Stimulated activated naive B cell treated with anti-CD40 and anti-IgM and Interleukin-4, amounts not matched to agents 10 μg/mL and 1 μg/mL and 100 μg/mL, for 72 hours (primary cell): ENCODE results near the gene GARIN5B.
A peak's percentile ranks its signal among the peaks of the same experiment; 100 is the strongest.
"Not testable (repeated sequence)": the region's sequence is repeated elsewhere in the genome, so short reads cannot be mapped to it uniquely, and the experiment has no call there.

Source experiments
- ATAC-seq, 2 donors: fragments of 150-1000 bp; cut with Tn5 transposase; replicated peaks; 2 replicates each; pipeline ENCODE4 v1.10.0; 2021; ENCODE audit warnings: moderate library complexity in 1 of 2
- DNase-seq: peaks from one replicate; pipeline ENCODE4 v3.0.0; 2021
- H3K27ac Mint-ChIP-seq: one replicate; pipeline ENCODE4 v1.8.0; 2022; ENCODE audit warnings: mild to moderate bottlenecking, mixed read lengths
- H3K27me3 Mint-ChIP-seq, 2 donors: one replicate each; pipeline ENCODE4 v1.8.0; 2022; ENCODE audit warnings: mixed read lengths in 2 of 2
- H3K36me3 Mint-ChIP-seq, 2 donors: one replicate each; pipeline ENCODE4 v1.8.0; 2022; ENCODE audit warnings: mixed read lengths in 2 of 2, mild to moderate bottlenecking in 1 of 2
- H3K4me1 Mint-ChIP-seq, 2 donors: one replicate each; pipeline ENCODE4 v1.8.0; 2022; ENCODE audit warnings: mixed read lengths in 2 of 2, mild to moderate bottlenecking in 1 of 2
- H3K4me3 Mint-ChIP-seq, 2 donors: one replicate each; pipeline ENCODE4 v1.8.0; 2022; ENCODE audit warnings: mild to moderate bottlenecking in 2 of 2, mixed read lengths in 2 of 2, moderate library complexity in 1 of 2
- H3K9me3 Mint-ChIP-seq, 2 donors: one replicate each; pipeline ENCODE4 v1.8.0; 2022; ENCODE audit warnings: mixed read lengths in 2 of 2, mild to moderate bottlenecking in 1 of 2

GARIN5B gene

DNA sequence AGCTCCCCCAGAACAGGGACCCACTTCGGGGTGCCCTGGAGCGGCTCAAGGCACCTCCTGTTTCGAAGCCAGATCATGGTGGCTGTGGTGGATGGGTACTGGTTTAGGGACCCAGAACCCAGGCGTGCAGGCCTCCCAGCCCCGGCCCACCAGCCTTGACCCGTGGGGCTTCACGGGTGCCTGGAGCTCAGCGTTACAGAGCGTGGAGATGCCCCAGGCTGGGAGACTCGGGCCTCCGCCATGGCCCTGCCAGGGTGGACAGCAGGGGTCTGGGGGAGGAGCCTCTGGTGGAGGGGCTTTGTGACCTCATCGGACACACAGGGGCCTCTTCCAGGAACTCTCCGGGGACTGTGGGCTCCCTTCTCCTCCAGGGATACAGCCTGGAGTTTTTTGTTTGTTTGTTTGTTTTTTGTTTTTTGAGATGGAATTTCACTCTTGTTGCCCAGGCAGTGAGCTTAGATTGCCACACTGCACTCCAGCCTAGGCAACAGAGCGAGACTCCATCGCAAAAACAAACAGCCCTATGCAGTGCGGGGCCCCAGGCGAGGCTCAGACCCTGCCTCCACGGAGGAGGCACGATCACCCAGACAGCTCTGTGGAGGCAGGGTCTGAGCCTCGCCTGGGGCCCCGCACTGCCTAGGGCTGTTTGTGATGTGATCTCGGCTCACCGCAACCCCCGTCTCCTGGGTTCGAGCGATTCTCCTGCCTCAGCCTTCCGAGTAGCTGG is at the start of gene GARIN5B:
Gene GARIN5B (minus strand): TSS at position 271 of the 727 bp plus-strand sequence. CDS start 194 bp downstream, at position 77.
- peak within 1 kb of the TSS; percentile 25 for H3K27ac Mint-ChIP-seq
- H3K9me3 Mint-ChIP-seq: no peaks in the 10 kb centered on the region
- peaks cover 25 to 38% of the 10 kb centered on the region in 2 donors for H3K27me3 Mint-ChIP-seq
- no peak within 1 kb of the TSS for H3K4me3 Mint-ChIP-seq
- DNase-seq (no peak), ATAC-seq (no peak)
- H3K4me1 Mint-ChIP-seq: no peaks in the 10 kb centered on the region
- H3K36me3 Mint-ChIP-seq: no peaks in the 10 kb centered on the region

DNA sequence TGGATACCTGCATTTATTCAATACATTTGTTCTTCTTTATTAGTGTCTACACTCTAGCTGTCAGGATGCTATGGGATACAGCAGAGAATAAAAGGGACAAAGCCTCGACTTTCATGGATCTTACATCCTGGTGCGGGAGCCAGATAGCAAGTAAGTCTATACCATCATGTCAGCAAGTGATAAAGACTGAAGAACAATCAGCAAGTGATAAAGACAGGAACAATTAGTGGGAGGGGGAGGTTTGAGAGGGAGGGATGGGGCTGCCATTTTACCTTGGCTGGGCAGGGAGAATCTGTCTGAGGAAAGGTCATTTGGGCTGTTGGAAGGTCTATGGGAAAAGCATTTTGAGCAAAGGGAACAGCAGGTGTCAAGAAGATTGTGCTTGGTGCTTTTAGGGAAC is 47.1 kb upstream of the GARIN5B start:
- Mint-ChIP-seq H3K36me3 (peaks cover 16 to 25% of the 10 kb centered on the region in 2 donors), H3K27ac (no peak overlapping the region), H3K4me1 (peaks cover 21 to 27% of the 10 kb centered on the region in 2 donors), H3K4me3 (no peak overlapping the region), H3K9me3 (peaks cover 4 to 11% of the 10 kb centered on the region in 2 donors), H3K27me3 (peaks cover 0 to 7% of the 10 kb centered on the region in 2 donors)
- no peak for DNase-seq
- ATAC-seq: no peak

DNA sequence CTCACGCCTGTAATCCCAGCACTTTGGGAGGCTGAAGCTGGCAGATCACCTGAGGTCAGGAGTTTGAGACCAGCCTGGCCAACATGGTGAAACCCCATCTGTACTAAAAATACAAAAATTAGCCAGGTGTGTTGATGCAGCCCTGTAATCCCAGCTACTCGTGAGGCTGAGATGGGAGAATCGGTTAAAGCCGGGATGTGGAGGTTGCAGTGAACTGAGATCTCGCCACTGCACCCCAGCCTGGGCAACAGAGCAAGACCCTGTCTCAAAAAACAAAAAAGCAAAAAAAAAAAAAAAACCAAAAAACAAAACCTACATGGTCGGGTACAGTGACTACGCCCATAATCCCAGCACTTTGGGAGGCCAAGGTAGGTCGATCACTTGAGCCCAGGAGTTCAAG is 46.1 kb upstream of the GARIN5B start:
- not testable (repeated sequence) for H3K27me3 Mint-ChIP-seq, ATAC-seq, DNase-seq
- Mint-ChIP-seq H3K36me3 (peaks cover 16 to 25% of the 10 kb centered on the region in 2 donors), H3K4me1 (peaks cover 21 to 27% of the 10 kb centered on the region in 2 donors), H3K9me3 (peaks cover 4 to 11% of the 10 kb centered on the region in 2 donors), H3K27ac (peak overlapping the region; percentile 100), H3K4me3 (peak overlapping the region in 1 of 2 donors; percentile 96)

DNA sequence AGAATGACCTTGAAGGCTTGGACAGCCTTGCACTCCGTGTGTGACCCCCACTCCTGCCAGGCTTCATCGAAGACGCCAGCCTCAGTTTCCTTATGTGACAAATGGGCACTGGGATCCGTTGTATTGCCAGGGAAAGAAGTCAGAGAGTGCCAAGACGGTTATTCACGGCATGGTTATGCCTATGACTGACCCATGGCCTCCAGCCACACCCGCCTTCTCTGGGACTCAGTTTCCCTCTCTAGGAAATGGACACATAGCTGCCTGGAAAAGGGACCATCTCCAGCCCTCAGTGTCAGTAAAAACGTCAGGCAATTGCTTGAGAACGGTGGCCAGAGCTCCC is 45.4 kb upstream of the GARIN5B start:
- peak overlapping the region; percentile 100 for H3K27ac Mint-ChIP-seq
- peaks cover 16 to 25% of the 10 kb centered on the region in 2 donors for H3K36me3 Mint-ChIP-seq
- H3K27me3 Mint-ChIP-seq: no peaks in the 10 kb centered on the region
- peaks cover 4 to 11% of the 10 kb centered on the region in 2 donors for H3K9me3 Mint-ChIP-seq
- ATAC-seq (no peak), DNase-seq (no peak)
- peaks cover 21 to 28% of the 10 kb centered on the region in 2 donors for H3K4me1 Mint-ChIP-seq
- peak overlapping the region; percentile 96 for H3K4me3 Mint-ChIP-seq

DNA sequence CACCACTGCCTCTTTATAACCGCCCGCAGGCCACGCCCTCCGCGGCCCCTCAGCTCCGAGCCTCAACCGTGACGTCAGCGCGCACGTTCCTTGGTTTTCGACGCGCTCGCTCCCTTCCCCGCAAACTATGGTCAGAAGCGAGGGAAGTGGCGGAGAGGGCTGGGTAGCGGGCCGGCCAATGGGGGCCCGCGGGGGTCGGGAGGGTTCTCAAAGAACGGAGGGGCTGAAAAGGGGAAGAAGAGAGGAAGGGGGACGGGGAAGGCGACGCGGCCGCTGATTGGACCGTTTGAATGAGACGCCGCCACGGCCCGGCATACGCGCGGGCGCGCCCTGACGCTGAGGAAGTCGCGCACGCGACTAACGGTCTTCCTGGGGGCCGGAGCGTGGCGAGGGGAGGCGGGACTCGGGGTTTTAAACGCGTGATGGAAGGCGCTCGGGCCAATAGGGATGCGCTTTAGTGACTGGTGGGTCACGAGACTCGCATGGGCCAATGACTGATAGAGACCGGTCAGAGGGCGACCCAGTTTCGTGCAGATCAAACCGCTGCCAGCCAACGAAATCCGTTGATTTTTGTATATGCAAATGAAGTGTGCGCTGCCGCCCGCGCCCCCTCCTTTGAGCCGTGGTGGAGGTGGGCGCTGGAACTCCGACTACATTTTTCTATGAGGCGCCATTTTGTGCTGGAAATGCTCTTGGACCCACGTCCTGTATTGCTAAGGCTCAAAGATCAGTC is 44.9 kb upstream of the GARIN5B start:
- no peaks in the 10 kb centered on the region for H3K27me3 Mint-ChIP-seq
- peaks cover 19 to 30% of the 10 kb centered on the region in 2 donors for H3K36me3 Mint-ChIP-seq
- peaks cover 4 to 11% of the 10 kb centered on the region in 2 donors for H3K9me3 Mint-ChIP-seq
- H3K4me3 Mint-ChIP-seq: peak overlapping the region; percentile 96
- H3K4me1 Mint-ChIP-seq: peaks cover 22 to 33% of the 10 kb centered on the region in 2 donors
- ATAC-seq (peak; percentile 91 to 93), DNase-seq (peak; percentile 98)
- peak overlapping the region; percentile 100 for H3K27ac Mint-ChIP-seq

DNA sequence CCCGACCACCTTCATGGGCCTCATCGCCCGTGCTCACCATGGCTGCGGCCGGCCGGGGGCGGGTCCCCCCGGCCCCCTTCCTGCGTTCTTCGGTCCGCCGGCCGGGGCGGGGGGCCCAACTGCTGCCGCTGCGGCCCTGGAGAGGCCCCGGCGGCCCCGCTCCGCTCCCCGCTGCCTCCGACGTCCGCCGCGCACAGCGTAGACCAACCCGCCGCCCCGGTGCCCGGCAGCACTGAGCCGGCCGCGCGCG is 44.4 kb upstream of the GARIN5B start, which contains the start of gene UBE2S:
Gene UBE2S (minus strand): TSS at position 239 of the 250 bp plus-strand sequence. CDS start 199 bp downstream, at position 40.
- Mint-ChIP-seq H3K9me3 (peaks cover 4 to 11% of the 10 kb centered on the region in 2 donors), H3K27ac (peak within 1 kb of the TSS; percentile 100), H3K4me3 (peak within 1 kb of the TSS; percentile 96), H3K36me3 (peaks cover 22 to 34% of the 10 kb centered on the region in 2 donors), H3K4me1 (peaks cover 22 to 36% of the 10 kb centered on the region in 2 donors)
- DNase-seq, H3K27me3 Mint-ChIP-seq: not testable (repeated sequence)
- peak; percentile 11 to 74 for ATAC-seq

DNA sequence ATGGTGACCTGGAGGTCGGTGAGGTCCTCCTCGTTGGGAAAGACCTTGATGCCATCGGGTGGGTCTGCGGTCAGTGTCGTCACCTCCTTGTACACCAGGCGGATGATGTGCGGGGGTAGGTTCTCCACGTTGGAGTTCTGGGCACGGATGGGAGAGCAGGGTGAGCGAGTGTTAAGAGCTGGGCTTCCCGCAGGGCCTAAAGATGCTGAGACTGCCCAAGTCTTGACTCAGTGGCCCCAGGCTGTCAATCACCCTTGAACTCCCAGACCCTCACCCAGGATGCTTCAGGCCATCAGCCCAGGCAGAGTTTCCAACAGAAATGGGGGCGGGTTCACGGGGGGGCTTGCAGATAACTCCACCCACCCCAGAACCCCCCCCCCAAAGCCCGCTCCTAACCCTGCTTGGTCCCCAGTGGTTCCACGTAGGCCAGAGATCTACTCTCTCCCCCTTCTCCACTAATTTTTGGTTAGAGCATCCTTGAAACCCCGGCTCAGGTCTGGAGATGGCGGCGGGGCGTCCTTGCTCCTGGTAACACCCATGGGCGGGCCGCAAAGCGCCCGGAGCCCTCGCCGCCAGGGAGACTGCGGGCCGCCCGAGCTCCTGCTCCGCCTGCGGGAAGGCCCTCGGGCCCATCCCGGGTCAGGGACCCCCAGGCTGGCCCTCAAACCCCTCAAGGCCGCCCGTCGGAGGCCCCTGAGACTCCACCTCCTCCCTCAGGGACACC is 43.9 kb upstream of the GARIN5B start:
- Mint-ChIP-seq H3K36me3 (peaks cover 22 to 37% of the 10 kb centered on the region in 2 donors), H3K4me3 (peak overlapping the region; percentile 96), H3K27me3 (no peaks in the 10 kb centered on the region), H3K27ac (peak overlapping the region; percentile 100), H3K9me3 (peaks cover 4 to 11% of the 10 kb centered on the region in 2 donors), H3K4me1 (peaks cover 22 to 36% of the 10 kb centered on the region in 2 donors)
- ATAC-seq (peak; percentile 10 to 11), DNase-seq (no peak)

DNA sequence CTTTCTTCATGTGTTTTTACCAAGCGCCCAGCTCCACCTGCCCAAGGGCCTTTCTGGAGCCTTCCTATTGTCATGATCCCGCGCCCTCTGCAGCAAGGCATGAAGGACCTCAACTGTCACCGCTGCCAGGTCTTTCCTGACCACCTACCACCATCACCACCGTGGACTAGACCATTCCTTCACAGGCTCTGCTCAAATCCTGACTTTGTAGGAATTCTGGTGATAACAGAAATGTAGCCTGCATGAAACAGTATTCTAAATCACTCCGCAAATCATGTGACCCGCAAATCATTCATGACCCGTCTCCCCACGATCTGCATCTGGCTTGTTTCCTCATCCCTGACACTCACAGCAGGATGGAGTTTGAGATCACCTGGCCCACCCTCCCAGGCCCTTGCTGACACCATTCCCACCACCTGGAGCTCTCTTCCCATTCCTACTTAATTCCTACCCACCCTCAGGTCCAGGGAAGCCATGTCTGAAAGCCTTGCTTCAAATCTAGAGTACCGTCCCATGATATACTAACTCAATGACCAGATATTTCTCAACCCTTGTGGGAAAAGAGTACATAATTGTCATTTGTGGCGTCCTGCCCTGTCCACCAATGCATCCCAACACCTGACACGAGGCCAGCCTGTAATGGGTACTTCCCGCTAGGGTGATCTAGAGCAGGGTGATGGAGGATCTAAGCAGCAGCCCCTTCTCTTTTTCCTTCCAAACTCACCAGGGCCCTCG is 43.2 kb upstream of the GARIN5B start:
- DNase-seq (no peak), ATAC-seq (no peak)
- Mint-ChIP-seq H3K27me3 (no peaks in the 10 kb centered on the region), H3K4me1 (peaks cover 22 to 36% of the 10 kb centered on the region in 2 donors), H3K9me3 (peaks cover 4 to 11% of the 10 kb centered on the region in 2 donors), H3K36me3 (peaks cover 25 to 41% of the 10 kb centered on the region in 2 donors), H3K27ac (peak overlapping the region; percentile 100), H3K4me3 (peak overlapping the region; percentile 96)

DNA sequence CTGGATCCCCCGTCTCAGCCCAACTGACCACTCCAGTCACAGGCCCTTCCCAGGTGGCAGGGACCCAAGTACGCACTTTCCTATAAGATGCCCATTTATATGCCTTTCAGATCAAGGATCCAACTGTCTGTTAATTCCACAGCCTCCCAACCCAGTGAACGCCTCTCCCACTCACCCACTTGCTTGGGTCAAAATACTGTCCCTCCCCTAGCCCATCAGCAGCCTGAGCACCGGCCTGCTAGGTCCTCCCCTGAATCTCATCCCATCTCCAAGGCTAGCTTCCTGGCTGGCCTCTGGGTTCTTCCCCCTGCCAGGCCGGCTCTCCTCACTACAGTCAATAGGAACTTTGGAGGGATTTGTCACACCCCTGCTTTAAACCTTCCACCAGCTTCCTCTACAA is 42.6 kb upstream of the GARIN5B start:
- peak overlapping the region; percentile 75 for H3K27ac Mint-ChIP-seq
- H3K4me1 Mint-ChIP-seq: peaks cover 22 to 36% of the 10 kb centered on the region in 2 donors
- peaks cover 28 to 45% of the 10 kb centered on the region in 2 donors for H3K36me3 Mint-ChIP-seq
- peak overlapping the region in 1 of 2 donors; percentile 96 for H3K4me3 Mint-ChIP-seq
- H3K27me3 Mint-ChIP-seq: no peaks in the 10 kb centered on the region
- DNase-seq (no peak), ATAC-seq (no peak)
- H3K9me3 Mint-ChIP-seq: peaks cover 4 to 11% of the 10 kb centered on the region in 2 donors

DNA sequence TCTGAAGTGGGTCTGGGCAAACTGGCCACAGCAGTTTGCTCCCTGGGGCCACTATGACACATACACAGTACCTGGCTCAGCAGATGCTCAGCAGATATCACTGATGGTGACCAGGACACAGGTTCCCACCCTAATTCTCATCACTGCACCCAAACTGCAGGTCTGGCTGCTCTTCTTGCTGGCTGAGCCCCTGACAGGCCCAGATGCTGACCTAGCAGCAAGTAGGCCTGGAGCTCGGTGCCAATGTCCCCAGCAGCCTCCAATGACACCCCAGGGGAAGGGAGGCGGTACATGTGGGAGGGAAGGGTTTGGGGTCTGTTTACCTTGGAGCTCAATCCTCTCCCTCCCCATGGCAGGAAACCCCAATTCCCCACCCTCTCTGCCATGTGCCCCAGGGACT is 39.4 kb upstream of the GARIN5B start:
- Mint-ChIP-seq H3K4me1 (peaks cover 17 to 33% of the 10 kb centered on the region in 2 donors), H3K9me3 (no peaks in the 10 kb centered on the region), H3K4me3 (no peak overlapping the region), H3K27me3 (no peaks in the 10 kb centered on the region), H3K27ac (no peak overlapping the region), H3K36me3 (peaks cover 27 to 55% of the 10 kb centered on the region in 2 donors)
- DNase-seq (no peak), ATAC-seq (no peak)

DNA sequence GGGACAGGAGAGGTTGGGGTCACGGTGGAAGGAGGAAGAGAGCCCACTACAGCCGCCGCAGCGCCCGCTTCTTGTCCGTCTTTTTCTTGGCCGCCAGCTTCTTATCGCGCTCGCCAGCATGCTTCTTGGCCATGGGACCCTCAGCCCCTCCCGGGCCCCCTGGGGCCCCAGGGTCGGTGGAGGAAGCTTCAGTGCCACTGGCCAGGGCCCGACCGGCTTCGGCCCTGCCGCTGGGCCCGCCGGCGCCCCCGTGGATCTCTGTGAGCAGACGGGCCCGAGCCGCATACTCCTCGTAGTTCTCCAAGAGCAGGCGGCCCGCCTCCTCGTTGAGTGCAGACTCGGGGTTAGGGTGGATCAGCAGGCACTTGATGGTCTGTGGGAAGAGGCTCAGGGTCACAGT is 38.3 kb upstream of the GARIN5B start:
- Mint-ChIP-seq H3K36me3 (peaks cover 22 to 50% of the 10 kb centered on the region in 2 donors), H3K4me1 (peaks cover 12 to 26% of the 10 kb centered on the region in 2 donors)
- not testable (repeated sequence) for H3K9me3 Mint-ChIP-seq, H3K27ac Mint-ChIP-seq, H3K27me3 Mint-ChIP-seq, H3K4me3 Mint-ChIP-seq, ATAC-seq, DNase-seq

DNA sequence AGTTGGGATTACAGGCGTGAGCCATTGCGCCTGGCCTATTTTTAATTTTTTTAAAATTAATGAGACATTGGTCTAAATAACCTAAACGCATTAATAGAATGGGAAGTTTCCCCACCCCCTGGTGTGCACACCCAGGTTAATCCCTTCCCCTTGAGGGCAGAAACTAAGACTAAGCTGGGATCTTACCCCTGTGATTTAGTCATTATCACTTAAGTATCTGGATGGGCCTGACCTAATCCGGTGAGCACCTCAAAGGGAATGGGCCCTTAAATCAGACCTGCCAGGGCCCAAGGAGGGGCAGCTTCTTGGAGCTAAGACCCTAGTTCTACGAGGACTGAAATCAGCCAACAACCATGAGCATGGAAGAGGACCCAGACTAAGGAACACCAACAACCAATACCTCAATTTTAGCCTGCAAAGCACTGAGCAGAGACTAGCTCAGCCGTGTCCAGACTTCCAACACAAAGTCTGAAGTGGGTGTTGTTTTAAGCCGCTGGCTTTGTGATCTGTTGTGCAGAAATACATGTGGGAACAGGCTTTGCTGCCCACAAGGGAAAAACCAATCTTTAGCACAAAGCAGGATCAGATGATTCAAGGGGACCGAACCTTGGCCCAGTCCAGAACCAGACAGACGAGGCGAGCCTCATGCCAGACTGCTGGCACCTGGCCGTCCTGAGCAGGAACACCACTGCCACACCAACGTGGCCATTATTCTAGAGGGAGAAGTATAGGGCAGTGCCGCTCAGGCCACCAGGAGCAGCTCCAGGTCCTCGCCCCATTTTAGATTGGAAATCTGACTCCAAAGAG is 37.4 kb upstream of the GARIN5B start:
- H3K27ac Mint-ChIP-seq: peak overlapping the region; percentile 17
- no peak for DNase-seq
- H3K27me3 Mint-ChIP-seq: no peaks in the 10 kb centered on the region
- no peak overlapping the region for H3K4me3 Mint-ChIP-seq
- ATAC-seq: no peak
- H3K4me1 Mint-ChIP-seq: peaks cover 4 to 17% of the 10 kb centered on the region in 2 donors
- H3K9me3 Mint-ChIP-seq: no peaks in the 10 kb centered on the region
- peaks cover 13 to 41% of the 10 kb centered on the region in 2 donors for H3K36me3 Mint-ChIP-seq
